GM19099 (cell line): ENCODE results near the gene ADAMTSL1.

Source experiments
- POLR2A ChIP-seq: IDR thresholded peaks from 3 replicates; pipeline ENCODE4 v1.6.1; 2011; ENCODE audit warnings: low read depth; ENCODE audit not compliant: insufficient read length; ENCODE audit errors: extremely low read depth

ADAMTSL1 gene

GRCh38 chr9:18566121-18566520 lies 92.2 kb downstream of the ADAMTSL1 start:
- TF ChIP-seq POLR2A = no peak

GRCh38 chr9:18568973-18569372 lies 95.0 kb downstream of the ADAMTSL1 start:
- TF ChIP-seq POLR2A = no peak

GRCh38 chr9:18569941-18570630 lies 96.1 kb downstream of the ADAMTSL1 start:
- no peak for TF ChIP-seq POLR2A

- no peak for TF ChIP-seq POLR2A
These were observed 99.1 kb downstream of the ADAMTSL1 start for GRCh38 chr9:18573021-18573556.

GRCh38 chr9:18575686-18576085 lies 101.7 kb downstream of the ADAMTSL1 start:
- no peak for TF ChIP-seq POLR2A

GRCh38 chr9:18579536-18579935 lies 105.6 kb downstream of the ADAMTSL1 start:
- TF ChIP-seq POLR2A = no peak

- TF ChIP-seq POLR2A = no peak
These were observed 106.2 kb downstream of the ADAMTSL1 start for GRCh38 chr9:18580151-18580550.

GRCh38 chr9:18585996-18586395 lies 112.0 kb downstream of the ADAMTSL1 start:
- no peak for TF ChIP-seq POLR2A

- no peak for TF ChIP-seq POLR2A
These were observed 114.0 kb downstream of the ADAMTSL1 start for GRCh38 chr9:18588002-18588401.

- TF ChIP-seq POLR2A = no peak
These were observed 117.3 kb downstream of the ADAMTSL1 start for GRCh38 chr9:18591261-18591660.

GRCh38 chr9:18594837-18595236 lies 120.9 kb downstream of the ADAMTSL1 start:
- no peak for TF ChIP-seq POLR2A

- TF ChIP-seq POLR2A = no peak
These were observed 121.6 kb downstream of the ADAMTSL1 start for GRCh38 chr9:18595597-18595996.

GRCh38 chr9:18596920-18597319 lies 123.0 kb downstream of the ADAMTSL1 start:
- no peak for TF ChIP-seq POLR2A

GRCh38 chr9:18598969-18599368 lies 125.0 kb downstream of the ADAMTSL1 start:
- TF ChIP-seq POLR2A = no peak

- no peak for TF ChIP-seq POLR2A
These were observed 127.1 kb downstream of the ADAMTSL1 start for GRCh38 chr9:18601026-18601425.

- TF ChIP-seq POLR2A = no peak
These were observed 128.0 kb downstream of the ADAMTSL1 start for GRCh38 chr9:18601956-18602355.

- TF ChIP-seq POLR2A = no peak
These were observed 131.1 kb downstream of the ADAMTSL1 start for GRCh38 chr9:18604767-18605730.

- no peak for TF ChIP-seq POLR2A
These were observed 131.8 kb downstream of the ADAMTSL1 start for GRCh38 chr9:18605766-18606180.
